HepG2 (cell line): ENCODE measurements around the gene TASP1. TPM values are rescaled to one million over a fixed set of nuclear protein-coding genes. Genes with fewer than 3 reads are reported as not detected.

Source experiments
- ATAC-seq: fragments of 200-7000 bp; cut with Tn5 transposase; 3 replicates; pipeline ENCODE4 v1.9.1; 2020; ENCODE audit warnings: mild to moderate bottlenecking, moderate library complexity
- BruUV-seq: library from RNA; stranded (reverse); fragments of 400-500 nt; replicated peaks from 2 replicates; lab custom pipeline; 2021; lab: Mats Ljungman, UMichigan
- CTCF ChIA-PET: fragments of 300-600 bp; formaldehyde crosslinking; extraction: SDS; loops from one replicate; lab custom pipeline; 2021; ENCODE audit warnings: low total read pairs, inconsistent platforms, low intra/inter-chr PET ratio; lab: Yijun Ruan, JAX
- POLR2A ChIA-PET: fragments of 350-600 bp; sonication (Branson Sonifier 250); formaldehyde crosslinking; loops from one replicate; lab custom pipeline; 2020; ENCODE audit warnings: antibody characterized with exemption, inconsistent platforms; lab: Yijun Ruan, JAX
- DNase-seq: peaks from one replicate; pipeline ENCODE4 v3.0.0-alpha.2; 2015; ENCODE audit warnings: low spot score
- FAIRE-seq: peaks from 3 replicates; lab custom pipeline; 2011; peaks lifted over from hg19 to GRCh38; lab: Jason Lieb, UNC
- H2AFZ ChIP-seq: one replicate; pipeline ENCODE4 v1.6.1; 2011; ENCODE audit warnings: low read length, inconsistent platforms
- H3K27ac ChIP-seq: fragments of 300-600 bp; 3 replicates; pipeline ENCODE4 v1.8.0; 2011; ENCODE audit warnings: mixed run types, mild to moderate bottlenecking, mixed read lengths, low read length, inconsistent platforms; ENCODE audit not compliant: insufficient read depth; ENCODE audit errors: extremely low read length
- H3K27me3 ChIP-seq, 2 experiments: fragments of 200-600 bp in 1 of 2; 2 replicates in 1 of 2; 3 replicates in 1 of 2; pipeline versions ENCODE4 v1.6.0 to v1.8.0; 2011; ENCODE audit warnings: low read length in 2 of 2, mild to moderate bottlenecking in 2 of 2, moderate library complexity in 2 of 2, inconsistent platforms in 1 of 2; ENCODE audit not compliant: insufficient read depth in 2 of 2, control insufficient read depth in 1 of 2
- H3K36me3 ChIP-seq, 2 experiments: fragments of 200-600 bp in 1 of 2; replicated peaks in 1 of 2; 2 replicates in 1 of 2; 3 replicates in 1 of 2; pipeline versions ENCODE4 v1.5.1 to v1.8.0; 2011; ENCODE audit warnings: low read length in 2 of 2, inconsistent platforms in 1 of 2; ENCODE audit not compliant: insufficient read depth in 2 of 2, control insufficient read depth in 1 of 2
- H3K4me1 ChIP-seq: 2 replicates; pipeline ENCODE4 v1.5.1; 2012; ENCODE audit warnings: low read length, inconsistent platforms; ENCODE audit not compliant: insufficient read depth
- H3K4me2 ChIP-seq: 2 replicates; pipeline ENCODE4 v1.6.0; 2011; ENCODE audit warnings: low read depth, low read length, inconsistent platforms
- H3K4me3 ChIP-seq, 3 experiments: fragments of 200-600 bp in 1 of 3; sonication (generic), shearing (Covaris generic) in 1 of 3; replicated peaks in 1 of 3; 2 replicates each; pipeline ENCODE4 v1.5.1; 2011 to 2016; ENCODE audit warnings: low read length in 3 of 3, inconsistent platforms in 2 of 3, low read depth in 2 of 3, mild to moderate bottlenecking in 2 of 3, control low read depth in 1 of 3, mixed read lengths in 1 of 3; ENCODE audit not compliant: insufficient read depth in 1 of 3
- H3K79me2 ChIP-seq: one replicate; pipeline ENCODE4 v1.6.1; 2011; ENCODE audit warnings: low read length, inconsistent platforms; ENCODE audit not compliant: insufficient read depth
- H3K9ac ChIP-seq: 2 replicates; pipeline ENCODE4 v1.6.0; 2011; ENCODE audit warnings: mild to moderate bottlenecking, low read depth, low read length, inconsistent platforms; ENCODE audit not compliant: insufficient read depth
- H3K9me3 ChIP-seq: 2 replicates; pipeline ENCODE4 v1.5.1; 2012; ENCODE audit warnings: mild to moderate bottlenecking, low read length
- H4K20me1 ChIP-seq: 2 replicates; pipeline ENCODE4 v1.6.0; 2011; ENCODE audit warnings: inconsistent platforms, mild to moderate bottlenecking, low read length, moderate library complexity; ENCODE audit not compliant: insufficient read depth
- JDP2 ChIP-seq: sonication (generic); formaldehyde crosslinking; IDR thresholded peaks from 2 replicates; pipeline ENCODE4 v1.8.1; 2022; ENCODE audit warnings: missing genetic modification reagents, borderline replicate concordance
- KDM5A ChIP-seq: fragments of 200-600 bp; sonication (generic); IDR thresholded peaks from 2 replicates; pipeline ENCODE4 v1.7.0; 2018; ENCODE audit warnings: antibody characterized with exemption, mild to moderate bottlenecking, low read length, borderline replicate concordance
- MAFK ChIP-seq, 2 experiments: IDR thresholded peaks in 1 of 2; conservative IDR thresholded peaks in 1 of 2; 2 replicates each; pipeline ENCODE4 v1.6.1; 2011; ENCODE audit warnings: improper control_type of control experiment in 2 of 2, low read length in 2 of 2
- PTBP1 ChIP-seq: fragments of 200-400 bp; formaldehyde crosslinking; IDR thresholded peaks from 2 replicates; pipeline ENCODE4 v1.6.1; 2018; ENCODE audit warnings: low read length, low read depth; ENCODE audit not compliant: poor library complexity, severe bottlenecking
- ZNF10 ChIP-seq: sonication (generic); formaldehyde crosslinking; IDR thresholded peaks from 2 replicates; pipeline ENCODE4 v1.4.0; 2020; ENCODE audit warnings: mild to moderate bottlenecking, low read depth, missing genetic modification reagents, borderline replicate concordance
- ZNF205 ChIP-seq: IDR thresholded peaks from 2 replicates; pipeline ENCODE4 v1.6.1; 2018; ENCODE audit warnings: missing biosample characterization, missing genetic modification reagents
- ZNF292 ChIP-seq: sonication (generic); formaldehyde crosslinking; IDR thresholded peaks from 2 replicates; pipeline ENCODE4 v1.8.1; 2022; ENCODE audit warnings: mild to moderate bottlenecking, low read depth, missing genetic modification reagents, borderline replicate concordance
- WGBS: methylation state at CpG from one replicate; pipeline ENCODE4 v1.1.6; 2017; ENCODE audit warnings: low lambda C conversion rate; 5-methylcytosine and 5-hydroxymethylcytosine counted together
- in situ Hi-C: cut with HindIII; loops from 2 replicates; pipeline ENCODE4 v1.10.0; 2017; ENCODE audit warnings: low pct_unique_long_range_greater_than_20kb; ENCODE audit not compliant: extremely low pct_ligation_motif_present
- intact Hi-C: fragments of 100-400 bp; cut with micrococcal nuclease; formaldehyde crosslinking; loops from one replicate; pipeline ENCODE4 v1.10.0; 2022; ENCODE audit not compliant: unreplicated experiment
- polyA plus RNA-seq, 8 experiments: library from polyadenylated mRNA; depleted of rRNA in 3 of 8; stranded (reverse) in 7 of 8; unstranded in 1 of 8; fragments of >200 nt; fragmentation: Illumina TruSeq in 4 of 8; extraction: Trizol in 4 of 8; gene quantifications; 2 replicates each; pipeline versions ENCODE4 v1.2.1 to v1.2.3, GENCODE V29; 2011 to 2016; ENCODE audit warnings: low read depth in 4 of 8, missing spikeins in 1 of 8, mixed read lengths in 1 of 8; ENCODE audit not compliant: insufficient read depth in 1 of 8
- total RNA-seq, 5 experiments: library from RNA; depleted of rRNA; stranded (reverse); fragments of >200 nt; fragmentation: Illumina TruSeq; extraction: Trizol; gene quantifications; 2 replicates each; pipeline ENCODE4 v1.2.3, GENCODE V29; 2016; ENCODE audit warnings: low read depth in 1 of 5
- TF ChIP-seq, protein P1 (sequence below): sonication (generic); formaldehyde crosslinking; IDR thresholded peaks from 2 replicates; pipeline ENCODE4 v1.4.0; 2020; ENCODE audit warnings: low read depth, mild to moderate bottlenecking, missing genetic modification reagents

Gene TASP1
- total and polyA plus RNA-seq, 2 of the 13 experiments (the other 11 are each of a cell fraction or from before 2014, with no cell fraction given), result 10.0 to 25.2 TPM

DNA sequence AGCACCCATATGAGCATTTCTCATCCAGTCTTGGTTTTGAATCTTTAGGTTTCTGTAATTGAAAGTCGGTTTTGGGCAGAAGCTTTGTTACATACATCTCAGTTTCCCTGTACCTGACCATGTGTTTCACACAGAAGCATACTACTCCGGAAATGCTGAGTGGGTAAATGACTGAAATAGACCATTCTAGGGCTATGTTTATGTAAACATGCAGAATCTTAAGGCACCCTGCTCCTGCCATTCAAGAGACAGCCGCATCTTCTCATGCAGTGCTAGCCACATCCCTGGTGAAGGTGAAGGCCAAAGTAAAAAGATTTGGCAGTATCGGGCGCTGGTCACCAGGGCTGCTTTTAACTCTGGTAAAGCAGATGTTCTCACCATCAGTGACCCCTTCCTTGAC, 246.3 kb downstream of the TASP1 start:
- in situ Hi-C loops, result no loop called here
- BruUV-seq, result no TSS peak
- H3K36me3 ChIP-seq, result peaks cover 0 to 2% of the 10 kb centered on the region in 2 experiments; a peak in 3 of 5 replicates
- H3K27ac ChIP-seq, result no peak overlapping the region
- ChIA-PET POLR2A (no interaction called here), CTCF (no interaction called here)
- no peaks in the 10 kb centered on the region for H3K79me2 ChIP-seq
- no peak overlapping the region for H3K4me2 ChIP-seq
- no peak overlapping the region for H2AFZ ChIP-seq
- intact Hi-C loops, result no loop called here
- no peaks in the 10 kb centered on the region for H3K27me3 ChIP-seq
- no peaks in the 10 kb centered on the region for H3K4me1 ChIP-seq
- no peak for FAIRE-seq
- DNase-seq, result no peak
- TF ChIP-seq JDP2 (no peak), PTBP1 (no peak), ZNF205 (CRISPR knock-in tag) (no peak), KDM5A (no peak), MAFK (conservative IDR thresholded peaks at IDR 0.05 in 1 of 2, IDR thresholded peaks at IDR 0.05 in 1 of 2; ENCODE audit: low read length in 2 of 2) (peak in 1 of 2 experiments; percentile 45; a peak in 1 of 4 replicates), ZNF10 (CRISPR knock-in tag) (no peak), ZNF292 (CRISPR knock-in tag) (no peak)
- TF ChIP-seq, protein P1, sequence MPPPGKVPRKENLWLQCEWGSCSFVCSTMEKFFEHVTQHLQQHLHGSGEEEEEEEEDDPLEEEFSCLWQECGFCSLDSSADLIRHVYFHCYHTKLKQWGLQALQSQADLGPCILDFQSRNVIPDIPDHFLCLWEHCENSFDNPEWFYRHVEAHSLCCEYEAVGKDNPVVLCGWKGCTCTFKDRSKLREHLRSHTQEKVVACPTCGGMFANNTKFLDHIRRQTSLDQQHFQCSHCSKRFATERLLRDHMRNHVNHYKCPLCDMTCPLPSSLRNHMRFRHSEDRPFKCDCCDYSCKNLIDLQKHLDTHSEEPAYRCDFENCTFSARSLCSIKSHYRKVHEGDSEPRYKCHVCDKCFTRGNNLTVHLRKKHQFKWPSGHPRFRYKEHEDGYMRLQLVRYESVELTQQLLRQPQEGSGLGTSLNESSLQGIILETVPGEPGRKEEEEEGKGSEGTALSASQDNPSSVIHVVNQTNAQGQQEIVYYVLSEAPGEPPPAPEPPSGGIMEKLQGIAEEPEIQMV (CRISPR knock-in tag), result no peak
- no peaks in the 10 kb centered on the region for H4K20me1 ChIP-seq
- no peaks in the 10 kb centered on the region for H3K9me3 ChIP-seq
- ATAC-seq, result no peak
- 94% methylated on average over 5 of the region's 5 CpGs for WGBS
- H3K9ac ChIP-seq, result no peak overlapping the region
- no peak overlapping the region for H3K4me3 ChIP-seq
